Measurements from ENCODE around the gene NOTCH1.

NOTCH1 gene

GRCh38 chr9:136501686-136502085, 44.2 kb downstream of the NOTCH1 start:
- no peak for DNase-seq (ENCODE audit: low spot score)

GRCh38 chr9:136499935-136500910, 45.6 kb downstream of the NOTCH1 start:
- no peak for DNase-seq (ENCODE audit: low spot score)

DNA sequence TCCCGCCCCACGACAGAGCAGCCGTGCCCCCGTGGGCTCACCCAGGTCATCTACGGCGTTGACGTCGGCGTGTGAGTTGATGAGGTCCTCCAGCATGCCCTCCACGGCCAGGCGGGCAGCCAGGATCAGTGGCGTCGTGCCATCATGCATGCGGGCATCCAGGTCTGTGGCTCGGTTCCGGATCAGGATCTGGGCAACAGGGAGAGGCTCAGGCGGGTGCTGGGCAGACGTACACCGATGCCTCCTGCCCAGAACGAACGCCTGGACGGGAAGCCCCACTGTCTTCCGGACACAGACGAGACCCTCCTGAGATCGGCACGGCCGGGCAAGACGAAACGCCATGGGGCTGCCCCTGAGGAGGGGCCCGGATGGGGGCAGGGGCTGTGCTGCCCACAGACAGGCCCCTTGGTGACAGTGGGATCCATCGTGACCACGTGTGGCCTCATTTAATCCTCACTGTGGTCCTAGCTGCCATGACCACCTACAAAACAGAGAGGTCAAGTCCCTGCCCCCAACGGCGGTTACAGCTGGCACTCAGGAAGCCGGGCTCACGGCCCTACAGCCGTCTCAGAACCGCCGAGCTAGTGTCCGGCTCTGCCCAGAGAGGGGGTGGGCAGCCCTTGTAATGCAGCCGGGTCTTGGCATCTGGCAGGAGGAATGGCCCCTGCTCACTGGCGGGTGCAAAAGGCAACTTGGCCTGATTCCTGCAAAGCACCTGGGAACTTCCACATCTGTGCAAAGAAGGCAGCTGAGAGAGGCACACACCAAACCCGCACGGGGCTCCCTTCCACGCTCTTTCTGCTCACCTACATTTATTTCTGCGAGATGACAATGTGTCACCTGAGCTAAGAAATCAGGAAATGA, 46.5 kb downstream of the NOTCH1 start:
- DNase-seq (ENCODE audit: low spot score) = no peak

DNA sequence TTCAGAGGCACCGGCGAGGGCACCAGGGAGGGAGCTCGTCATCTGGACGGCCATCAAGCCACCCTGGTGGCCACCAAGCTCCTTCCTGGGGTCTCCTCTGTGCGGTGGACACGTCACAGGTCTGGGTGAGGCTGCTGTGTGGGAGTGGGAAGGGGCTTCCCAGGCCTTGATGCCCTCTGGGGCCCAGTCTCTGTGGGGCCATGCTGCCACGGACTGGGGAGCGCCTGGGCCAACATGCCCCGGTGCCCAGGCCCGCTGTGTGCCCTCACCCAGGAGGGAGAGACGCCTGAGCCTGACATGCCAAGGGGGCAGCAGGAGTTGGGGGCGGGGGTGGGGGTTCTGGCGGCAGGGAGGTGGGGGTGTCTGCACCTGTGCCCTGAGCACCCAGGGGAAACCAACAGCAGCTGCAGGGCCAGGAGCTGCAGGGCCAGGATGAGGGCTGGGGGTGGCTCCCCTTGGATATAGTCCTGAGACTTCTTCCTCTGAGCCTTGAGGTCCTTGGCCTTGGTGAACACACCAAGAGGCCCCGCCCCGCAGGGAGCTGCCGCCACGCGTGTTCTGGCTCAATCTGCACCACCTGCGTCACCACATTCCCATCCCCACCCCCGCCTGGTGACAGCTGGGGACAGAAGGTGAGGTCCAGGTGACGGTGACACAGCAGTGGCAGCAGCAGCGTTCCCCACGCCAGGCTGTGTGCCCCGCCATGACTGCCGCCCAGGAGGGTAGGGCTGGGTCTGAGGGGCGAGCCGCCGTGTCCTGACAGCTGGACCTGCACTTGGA, 47.7 kb downstream of the NOTCH1 start:
- DNase-seq (ENCODE audit: low spot score) = no peak

DNA sequence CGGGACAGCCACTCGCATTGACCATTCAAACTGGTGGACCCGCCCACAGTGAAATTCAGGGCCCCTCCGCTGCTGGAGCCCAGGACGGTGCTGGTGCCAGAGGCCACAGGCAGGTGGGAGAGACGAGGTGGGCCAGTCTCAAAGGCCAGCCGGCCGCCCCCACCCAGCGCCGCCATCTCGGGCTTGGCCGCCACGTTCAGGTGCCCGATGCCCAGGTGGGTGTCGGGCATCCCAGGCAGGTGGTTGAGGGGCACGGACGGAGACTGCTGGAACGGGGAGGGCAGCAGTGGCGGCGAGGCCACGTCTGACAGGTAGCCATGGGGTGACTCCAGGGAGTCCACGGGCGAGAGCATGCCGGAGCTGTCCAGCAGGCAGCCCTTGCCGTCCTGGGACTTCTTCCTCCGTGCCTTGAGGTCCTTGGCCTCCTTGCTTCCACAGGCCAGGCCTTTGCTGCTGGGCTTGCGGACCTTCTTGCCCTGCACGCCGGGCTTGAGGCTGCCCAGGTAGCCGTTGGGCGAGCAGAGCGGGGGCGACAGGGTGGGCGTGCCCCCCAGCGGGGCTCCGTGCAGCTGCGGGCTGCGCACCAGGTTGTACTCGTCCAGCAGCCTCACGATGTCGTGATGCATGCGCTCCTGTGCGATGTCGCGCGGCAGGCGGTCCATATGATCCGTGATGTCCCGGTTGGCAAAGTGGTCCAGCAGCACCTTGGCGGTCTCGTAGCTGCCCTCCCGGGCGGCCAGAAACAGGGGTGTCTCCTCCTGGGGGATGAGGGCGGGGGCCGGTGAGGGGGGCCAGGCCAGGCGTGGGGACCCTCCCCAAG, 48.8 kb downstream of the NOTCH1 start:
- DNase-seq (ENCODE audit: low spot score) = no peak

DNA sequence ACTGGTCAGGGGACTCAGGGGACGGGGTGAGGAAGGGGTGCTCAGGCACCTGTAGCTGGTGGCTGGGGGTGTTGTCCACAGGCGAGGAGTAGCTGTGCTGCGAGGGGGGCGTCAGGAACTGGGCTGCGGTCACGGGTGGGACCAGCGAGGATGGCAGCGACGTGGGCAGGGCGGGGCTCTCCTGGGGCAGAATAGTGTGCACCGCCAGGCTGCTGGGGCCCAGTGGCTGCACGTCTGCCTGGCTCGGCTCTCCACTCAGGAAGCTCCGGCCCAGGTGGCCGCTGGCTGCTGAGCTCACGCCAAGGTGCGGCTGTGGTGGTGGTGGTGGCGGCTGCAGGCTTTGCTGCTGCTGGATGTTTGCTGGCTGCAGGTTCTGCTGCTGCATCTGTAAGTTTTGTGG, 49.7 kb downstream of the NOTCH1 start:
- no peak for DNase-seq (ENCODE audit: low spot score)

DNA sequence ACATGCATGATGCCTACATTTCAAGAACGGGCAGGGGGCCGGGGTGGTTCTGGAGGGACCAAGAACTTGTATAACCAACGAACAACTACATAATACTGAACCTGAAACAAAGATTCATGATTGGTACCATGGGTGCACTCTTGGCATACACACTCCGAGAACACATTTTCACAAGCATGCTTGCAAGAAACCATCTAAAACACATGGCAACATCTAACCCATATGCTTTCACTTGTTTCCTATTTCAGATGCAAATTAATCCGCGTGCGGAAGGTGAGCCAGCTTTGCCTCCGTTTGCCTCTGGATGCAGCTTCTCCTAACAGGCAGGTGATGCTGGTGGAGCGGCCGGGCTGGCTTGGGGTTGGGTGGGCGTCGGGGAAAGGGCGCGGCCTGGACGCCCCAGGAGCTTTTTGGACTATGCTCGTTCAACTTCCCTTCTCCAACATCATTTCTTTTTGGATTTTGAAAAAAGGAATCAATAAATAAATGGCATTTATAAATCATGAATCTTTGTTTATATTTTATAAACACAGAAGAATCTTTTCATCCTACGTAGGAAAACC, 50.5 kb downstream of the NOTCH1 start:
- DNase-seq (ENCODE audit: low spot score) = no peak

GRCh38 chr9:136494531-136495215, 51.2 kb downstream of the NOTCH1 start:
- DNase-seq (ENCODE audit: low spot score) = no peak

GRCh38 chr9:136494012-136494411, 51.8 kb downstream of the NOTCH1 start:
- no peak for DNase-seq (ENCODE audit: low spot score)

- DNase-seq (ENCODE audit: low spot score) = peak; percentile 65
These were observed 52.3 kb downstream of the NOTCH1 start for GRCh38 chr9:136493567-136493971.

GRCh38 chr9:136492978-136493522, 52.8 kb downstream of the NOTCH1 start:
- no peak for DNase-seq (ENCODE audit: low spot score)

DNA sequence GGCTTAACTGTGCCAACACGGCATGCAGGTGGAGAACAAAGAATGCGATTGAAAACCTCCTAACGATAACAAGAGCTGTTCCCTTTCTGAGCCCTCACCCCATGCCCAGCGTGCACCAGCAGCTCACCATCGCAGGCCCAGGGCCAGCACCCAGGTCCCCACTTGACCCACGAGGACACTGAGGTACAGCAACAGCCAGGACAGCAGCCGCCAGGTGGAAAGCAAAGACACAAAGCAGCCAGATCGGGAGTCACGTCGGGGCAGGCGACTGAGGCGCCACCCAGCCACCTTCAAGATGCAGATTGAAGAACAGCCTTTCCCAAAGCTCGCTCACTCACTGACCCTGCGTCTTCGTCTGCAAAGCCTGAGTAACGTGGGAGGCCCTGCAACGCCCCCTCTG, 56.1 kb downstream of the NOTCH1 start:
- no peak for DNase-seq (ENCODE audit: low spot score)

GRCh38 chr9:136488247-136489214, 57.3 kb downstream of the NOTCH1 start:
- peak; percentile 65 for DNase-seq (ENCODE audit: low spot score)

DNA sequence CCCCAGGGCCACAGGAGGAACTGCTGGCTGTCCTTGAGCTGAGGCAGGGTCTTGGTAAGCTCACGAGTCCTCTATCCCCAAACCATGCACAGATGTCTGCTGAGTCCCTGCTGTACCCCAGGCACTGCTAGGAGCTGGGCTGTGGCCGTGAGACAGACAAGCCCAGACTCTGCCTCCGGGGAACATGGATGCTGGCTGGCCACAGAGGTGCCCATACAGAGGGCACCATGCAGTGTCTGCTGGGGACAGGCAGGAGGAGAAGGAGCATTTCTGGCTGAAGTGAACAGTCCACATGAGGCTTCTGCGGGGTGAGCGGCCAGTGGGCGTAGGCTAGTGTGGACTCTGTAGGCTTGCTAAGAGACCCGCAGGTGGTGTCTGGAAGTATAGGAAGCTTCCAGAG, 58.2 kb downstream of the NOTCH1 start:
- DNase-seq (ENCODE audit: low spot score) = no peak

- DNase-seq (ENCODE audit: low spot score) = no peak
These were observed 58.8 kb downstream of the NOTCH1 start for GRCh38 chr9:136486823-136487620.

DNA sequence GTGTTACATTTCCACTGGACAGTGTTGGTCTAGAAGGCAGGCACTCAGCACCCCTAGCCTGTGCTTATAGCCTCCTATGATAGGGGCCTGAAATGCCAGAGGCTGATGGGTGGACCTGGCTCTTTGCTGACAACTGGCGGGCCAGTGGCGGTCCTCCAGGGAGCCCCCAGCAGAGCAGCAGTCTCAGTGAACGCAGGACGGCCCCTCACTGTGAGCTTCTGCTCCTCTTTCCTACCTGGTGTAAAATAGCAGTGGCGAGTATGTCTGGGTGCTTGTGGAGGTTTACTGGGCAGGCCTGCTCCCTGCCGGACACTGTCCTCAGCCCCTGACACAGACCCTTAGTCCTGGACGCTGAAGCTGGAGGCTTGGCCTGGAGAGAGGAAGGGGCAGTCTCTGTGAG, 59.7 kb downstream of the NOTCH1 start:
- no peak for DNase-seq (ENCODE audit: low spot score)

- peak; percentile 91 for DNase-seq (ENCODE audit: low spot score)
These were observed 60.5 kb downstream of the NOTCH1 start for GRCh38 chr9:136485049-136486045.
